Mucosa of stomach (tissue), 1 donor: ENCODE results near the gene LANCL2.

Experiments used
- H3K27me3 ChIP-seq: one replicate; pipeline ENCODE4 v1.7.0; 2013; ENCODE audit warnings: mild to moderate bottlenecking, low read length; ENCODE audit not compliant: control insufficient read depth, insufficient read depth
- H3K36me3 ChIP-seq: one replicate; pipeline ENCODE4 v1.7.0; 2013; ENCODE audit warnings: low read length; ENCODE audit not compliant: control insufficient read depth, insufficient read depth
- H3K4me1 ChIP-seq: one replicate; pipeline ENCODE4 v1.7.0; 2013; ENCODE audit warnings: mild to moderate bottlenecking, low read length; ENCODE audit not compliant: control insufficient read depth, insufficient read depth
- H3K4me3 ChIP-seq: one replicate; pipeline ENCODE4 v1.7.0; 2013; ENCODE audit warnings: low read length
- H3K9ac ChIP-seq: one replicate; pipeline ENCODE4 v1.7.0; 2013; ENCODE audit warnings: mild to moderate bottlenecking, low read length, moderate library complexity
- H3K9me3 ChIP-seq: one replicate; pipeline ENCODE4 v1.7.0; 2013; ENCODE audit warnings: mild to moderate bottlenecking, low read length, moderate library complexity; ENCODE audit not compliant: control insufficient read depth
- donor health status: Pancreatic carcinoma.

The LANCL2 gene

DNA sequence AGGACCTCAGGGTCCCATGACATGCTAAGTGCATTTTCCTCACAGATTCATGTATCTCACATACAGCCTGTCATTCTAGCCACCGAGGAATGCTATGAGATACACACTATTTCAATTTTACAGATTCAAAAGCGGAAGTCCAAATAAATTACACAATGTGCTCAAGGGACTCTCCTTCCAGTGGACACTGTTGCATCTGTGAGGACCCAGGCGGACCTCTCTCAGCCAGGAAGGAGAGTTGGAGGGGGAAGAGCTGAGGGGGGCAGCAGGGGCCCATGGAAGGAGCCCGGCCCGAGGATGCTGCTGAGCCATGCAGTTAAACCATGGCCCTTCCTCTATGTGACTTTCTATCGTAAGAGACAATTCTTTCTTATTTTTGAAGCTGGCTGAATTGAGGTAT, 113.6 kb downstream of the LANCL2 start:
- Histone ChIP-seq H3K4me3 (no peak overlapping the region), H3K27me3 (no peaks in the 10 kb centered on the region), H3K4me1 (peaks cover 6% of the 10 kb centered on the region), H3K36me3 (no peaks in the 10 kb centered on the region), H3K9me3 (no peaks in the 10 kb centered on the region), H3K9ac (no peak overlapping the region)

DNA sequence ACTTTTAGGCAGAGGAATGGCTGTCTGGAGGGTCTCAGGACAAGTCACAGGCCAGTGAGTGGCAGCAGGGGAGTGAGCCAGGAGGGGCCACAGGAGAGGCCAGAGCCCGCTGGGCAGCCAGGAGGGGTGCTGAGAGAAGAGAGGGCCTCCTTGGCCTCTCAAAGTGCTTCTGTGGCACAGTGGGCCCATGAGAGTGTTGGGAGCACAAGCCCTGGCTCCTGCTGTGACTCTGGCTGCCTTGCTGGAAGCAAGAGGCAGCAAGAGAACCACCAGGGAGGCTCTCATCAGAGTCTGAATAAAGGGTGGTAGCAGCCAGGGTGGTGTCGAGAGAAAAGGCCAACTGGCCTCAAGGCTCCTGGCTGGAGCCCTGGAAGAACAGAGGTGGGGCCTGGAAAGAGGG, 116.0 kb downstream of the LANCL2 start:
- H3K4me1 ChIP-seq: no peaks in the 10 kb centered on the region
- no peak overlapping the region for H3K9ac ChIP-seq
- H3K27me3 ChIP-seq: no peaks in the 10 kb centered on the region
- no peaks in the 10 kb centered on the region for H3K9me3 ChIP-seq
- no peaks in the 10 kb centered on the region for H3K36me3 ChIP-seq
- H3K4me3 ChIP-seq: no peak overlapping the region

DNA sequence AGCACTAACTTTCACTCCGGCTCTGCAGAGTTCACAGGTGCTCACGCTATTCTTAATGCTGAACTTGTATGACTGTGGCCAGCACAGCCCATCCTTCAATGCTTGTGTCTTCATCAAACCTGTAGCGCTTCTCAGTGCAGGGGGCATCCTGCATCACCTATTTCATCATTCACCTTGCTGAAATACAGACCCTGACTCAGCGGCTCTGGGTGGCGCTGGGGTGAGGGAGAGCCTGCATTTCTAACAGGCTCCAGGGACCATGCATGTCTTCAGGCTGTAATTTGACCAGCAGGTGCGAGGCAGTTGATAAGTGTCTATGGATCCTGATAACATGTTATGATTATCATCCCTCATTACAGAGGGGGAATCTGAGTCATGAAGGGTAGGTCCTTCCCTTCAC, 117.9 kb downstream of the LANCL2 start:
- no peaks in the 10 kb centered on the region for H3K4me1 ChIP-seq

More for the DNA sequence above, 117.9 kb downstream of the LANCL2 start:
- H3K9me3 ChIP-seq: no peaks in the 10 kb centered on the region
- no peak overlapping the region for H3K9ac ChIP-seq
- H3K36me3 ChIP-seq: no peaks in the 10 kb centered on the region
- H3K27me3 ChIP-seq: no peaks in the 10 kb centered on the region
- H3K4me3 ChIP-seq: no peak overlapping the region
